22Rv1 (cell line): ENCODE results near the gene TMC7.

Source experiments
- CTCF ChIP-seq: fragments of 450-650 bp; IDR thresholded peaks from 2 replicates; pipeline ENCODE4 v1.5.1; 2017; ENCODE audit warnings: mild to moderate bottlenecking
- ZFX ChIP-seq: fragments of 450-650 bp; IDR thresholded peaks from 2 replicates; pipeline ENCODE4 v1.6.1; 2017; ENCODE audit warnings: antibody characterized with exemption, borderline replicate concordance

GRCh38 chr16:18984435-18985005, 786 bp downstream of the TMC7 start:
- TF ChIP-seq CTCF (no peak), ZFX (no peak)
